NCI-H526 (cell line): ENCODE measurements around the gene SERPINE2.
"Not testable (repeated sequence)": the region's sequence is repeated elsewhere in the genome, so short reads cannot be mapped to it uniquely, and the experiment has no call there.

ENCODE experiments used
- DNase-seq, 2 experiments: peaks; one replicate each; lab custom pipeline; 2025; lab: John Stamatoyannopoulos, UW

The SERPINE2 gene

GRCh38 chr2:224014336-224014735 is 24.8 kb downstream of the SERPINE2 start:
- no peak for DNase-seq

- no peak for DNase-seq
Measured at GRCh38 chr2:224011837-224012236, 27.2 kb downstream of the SERPINE2 start.

- DNase-seq = no peak
Measured at GRCh38 chr2:224009605-224010315, 29.3 kb downstream of the SERPINE2 start.

- DNase-seq = peak; percentile 44 to 81
Measured at GRCh38 chr2:224008702-224009261, 30.3 kb downstream of the SERPINE2 start.

- DNase-seq = no peak
Measured at GRCh38 chr2:224004105-224004695, 34.9 kb downstream of the SERPINE2 start.

- not testable (repeated sequence) for DNase-seq
Measured at GRCh38 chr2:224000662-224001061, 38.4 kb downstream of the SERPINE2 start.

DNA sequence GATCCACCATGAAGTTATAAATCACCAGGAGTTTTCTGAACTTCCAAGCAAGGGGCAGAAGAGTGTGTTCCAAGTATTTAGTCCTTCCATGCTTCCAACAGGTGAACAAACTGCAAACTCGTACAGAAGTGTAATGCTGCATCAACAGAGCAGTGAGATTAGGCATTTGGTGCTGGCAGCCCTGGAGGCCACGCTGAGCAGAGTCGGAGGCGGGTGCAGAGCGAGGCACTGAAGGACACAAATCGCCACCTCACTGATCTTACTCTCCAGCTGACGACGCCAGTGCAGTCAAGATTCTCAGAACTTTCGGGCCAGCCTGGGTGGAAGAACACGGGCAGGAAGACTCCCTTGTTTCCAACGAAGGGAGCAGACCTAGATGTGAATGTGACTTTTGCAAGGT is 39.2 kb downstream of the SERPINE2 start:
- no peak for DNase-seq

DNA sequence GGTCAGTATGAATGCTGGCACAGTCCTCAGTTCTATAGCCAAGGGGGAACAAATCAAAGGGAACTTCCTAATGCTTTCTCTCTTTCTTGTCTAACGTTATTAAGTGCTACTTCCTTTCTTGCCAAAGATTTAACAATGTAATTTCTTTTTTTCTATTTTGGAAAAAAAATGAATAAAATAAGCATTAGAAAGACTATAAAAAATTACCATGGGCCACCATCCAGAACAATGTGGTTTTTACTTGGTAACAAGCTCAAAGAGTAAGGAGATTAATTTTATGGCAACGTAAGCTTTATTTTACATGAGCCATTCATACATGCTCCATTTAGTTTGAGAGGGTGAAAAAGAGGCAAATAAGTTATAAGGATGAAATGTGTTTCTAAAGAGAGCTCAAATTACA is 40.1 kb downstream of the SERPINE2 start:
- DNase-seq = no peak

DNA sequence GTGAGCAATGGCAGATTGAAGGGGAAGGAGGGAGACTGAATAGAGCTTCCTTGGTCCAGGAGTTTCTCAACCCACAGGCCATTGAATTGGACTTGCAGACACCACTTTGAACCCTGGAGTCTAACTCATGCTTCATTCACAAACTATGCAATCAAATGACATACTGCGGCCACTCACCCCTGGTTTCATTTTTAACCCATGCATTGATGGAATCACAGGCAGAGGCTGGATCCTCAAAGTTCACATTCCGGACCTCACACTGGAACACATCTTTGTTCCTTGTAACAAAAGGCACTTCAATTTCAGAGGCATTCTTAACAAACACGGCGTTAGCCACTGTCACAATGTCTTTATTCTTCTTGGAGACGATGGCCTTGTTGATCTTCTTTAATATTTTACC is 41.1 kb downstream of the SERPINE2 start:
- DNase-seq = no peak

DNA sequence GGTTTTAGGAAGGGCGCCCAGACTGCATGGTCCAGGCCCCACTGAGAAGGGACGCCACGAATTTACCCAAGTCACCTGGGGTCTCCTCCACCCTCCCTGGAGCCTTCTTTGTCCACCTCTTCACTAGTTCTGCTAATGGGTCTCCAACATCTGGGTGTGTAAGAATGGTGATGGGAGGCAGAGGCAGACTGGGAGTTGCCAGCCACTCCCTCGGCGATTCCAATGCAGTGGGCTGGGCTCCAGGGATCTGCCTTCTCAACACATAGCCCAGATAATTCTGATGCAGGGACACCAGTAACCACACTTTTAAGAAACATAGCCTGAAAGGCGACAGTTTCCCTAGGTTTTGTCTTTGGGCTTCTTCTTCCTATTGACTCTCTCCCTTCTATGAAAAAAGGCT is 42.7 kb downstream of the SERPINE2 start:
- DNase-seq = no peak

DNA sequence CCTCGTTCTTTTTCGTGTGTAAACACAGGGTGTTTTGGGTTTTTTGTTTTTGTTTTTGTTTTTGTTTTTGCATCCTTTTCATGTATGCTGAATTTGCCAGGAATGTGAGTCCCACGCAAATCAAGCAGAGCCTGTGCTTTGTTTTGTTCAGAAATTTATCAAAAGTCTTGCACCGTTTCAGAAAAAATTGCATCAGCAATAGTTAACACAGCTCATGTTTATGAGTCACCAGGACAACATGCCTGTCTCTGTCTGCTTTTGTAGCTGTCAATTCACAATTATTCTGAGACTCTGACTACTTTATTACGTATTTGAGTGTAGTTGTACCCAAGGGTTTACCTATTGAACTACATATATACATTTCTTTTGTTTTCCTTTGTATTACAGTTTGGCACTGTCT is 43.5 kb downstream of the SERPINE2 start:
- no peak for DNase-seq

GRCh38 chr2:223994562-223995162 is 44.4 kb downstream of the SERPINE2 start:
- DNase-seq = no peak

DNA sequence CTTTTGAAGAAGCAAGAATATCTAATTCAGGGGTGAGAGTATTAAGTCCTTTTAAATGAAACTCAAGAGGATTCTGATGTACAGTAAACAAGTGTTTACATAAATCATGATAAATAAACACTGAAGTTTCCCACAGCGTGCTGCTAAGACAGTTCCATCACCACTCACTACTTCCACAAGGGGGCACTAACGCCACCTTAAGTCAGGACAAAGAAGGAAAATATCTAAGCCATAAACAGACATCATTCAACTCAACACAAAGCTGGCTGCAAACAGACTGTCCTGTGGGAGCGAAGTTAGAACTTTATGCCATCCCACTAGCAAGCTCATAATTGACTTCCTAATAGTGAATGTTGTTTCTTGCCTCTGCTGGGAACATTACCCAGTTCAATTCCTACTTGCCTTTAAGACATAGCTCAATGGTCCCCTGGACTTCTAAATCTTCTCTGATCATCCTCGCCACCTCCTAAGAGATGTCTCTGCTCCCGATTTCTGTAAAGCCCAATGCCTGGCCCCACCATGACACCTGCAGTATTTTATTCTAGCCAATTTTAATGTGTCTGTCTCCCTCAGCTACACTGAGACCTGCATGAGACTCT is 45.4 kb downstream of the SERPINE2 start:
- peak; percentile 35 to 76 for DNase-seq

GRCh38 chr2:223991611-223992010 is 47.5 kb downstream of the SERPINE2 start:
- DNase-seq = no peak

DNA sequence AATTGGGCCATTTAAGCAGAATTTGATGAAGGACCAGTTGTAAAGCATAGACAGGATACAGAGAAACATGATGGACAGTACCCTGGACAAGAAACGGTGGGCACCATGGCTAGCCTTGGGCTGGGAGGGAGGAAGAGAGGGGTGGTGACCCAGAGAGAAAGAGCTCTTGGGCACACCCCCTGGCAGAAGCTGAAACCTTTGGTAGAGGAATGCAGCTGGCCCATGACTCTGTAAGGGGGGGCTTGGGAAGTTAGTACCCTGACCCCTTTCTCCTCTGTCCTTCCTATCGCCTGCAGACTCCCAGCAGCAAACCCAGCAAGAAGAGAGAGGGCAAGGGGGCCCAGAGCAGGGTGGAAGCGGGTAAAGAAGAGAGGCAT is 49.2 kb downstream of the SERPINE2 start:
- DNase-seq = no peak

DNA sequence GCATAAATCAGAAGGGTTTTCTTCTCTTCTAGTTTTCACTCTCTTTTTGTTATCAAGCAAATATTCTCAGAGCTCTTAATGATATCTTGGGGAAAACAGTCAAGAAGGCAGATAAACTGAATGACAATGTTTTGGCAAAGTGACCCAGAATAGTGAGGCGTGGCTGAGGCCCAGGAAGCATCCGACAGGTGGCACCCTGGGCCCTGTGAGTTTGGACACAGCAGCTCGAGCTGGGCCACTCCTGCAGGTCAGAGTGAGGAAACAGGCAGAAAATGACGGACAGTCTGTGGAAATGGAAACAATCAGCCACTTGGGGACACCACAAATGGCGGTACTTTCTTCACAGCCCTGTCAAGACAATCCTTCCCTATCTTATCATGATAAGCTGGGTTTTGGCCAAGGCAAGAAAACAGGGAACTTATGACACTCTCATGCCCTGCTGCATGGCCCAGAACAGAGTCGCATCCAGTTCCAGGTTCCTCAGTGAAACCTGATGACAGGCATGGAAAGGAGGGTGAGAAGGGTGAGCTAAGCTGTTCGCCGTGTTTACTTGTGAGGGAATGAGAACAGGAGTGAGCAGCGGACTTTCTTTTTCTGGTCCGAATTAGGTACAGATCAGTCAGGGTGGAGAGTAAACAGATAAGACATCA is 49.8 kb downstream of the SERPINE2 start:
- DNase-seq = peak in 1 of 2 experiments; percentile 37

- no peak for DNase-seq
Measured at GRCh38 chr2:223981241-223981640, 57.8 kb downstream of the SERPINE2 start.

DNA sequence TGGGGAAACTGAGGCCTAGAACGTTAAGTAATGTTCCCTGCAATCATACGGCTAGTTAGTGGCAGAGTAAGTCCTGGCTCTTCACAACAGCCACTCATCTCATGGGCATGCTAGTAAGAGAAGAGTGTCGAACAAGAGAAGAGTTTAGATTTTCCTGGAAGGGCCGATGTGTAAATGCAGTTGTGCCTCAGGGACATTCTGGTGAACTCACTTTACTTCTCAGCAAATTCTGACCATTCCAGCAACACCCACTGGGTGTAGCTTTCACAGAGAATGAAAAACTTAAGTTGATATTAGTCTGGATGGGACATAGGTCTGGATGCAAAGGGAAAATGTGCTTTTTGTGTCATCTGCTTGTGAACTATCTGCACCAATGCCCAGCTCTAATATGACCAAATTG is 58.3 kb downstream of the SERPINE2 start:
- DNase-seq = no peak

GRCh38 chr2:223980397-223980735 is 58.7 kb downstream of the SERPINE2 start:
- no peak for DNase-seq

GRCh38 chr2:223979730-223980396 is 59.2 kb downstream of the SERPINE2 start:
- no peak for DNase-seq

DNA sequence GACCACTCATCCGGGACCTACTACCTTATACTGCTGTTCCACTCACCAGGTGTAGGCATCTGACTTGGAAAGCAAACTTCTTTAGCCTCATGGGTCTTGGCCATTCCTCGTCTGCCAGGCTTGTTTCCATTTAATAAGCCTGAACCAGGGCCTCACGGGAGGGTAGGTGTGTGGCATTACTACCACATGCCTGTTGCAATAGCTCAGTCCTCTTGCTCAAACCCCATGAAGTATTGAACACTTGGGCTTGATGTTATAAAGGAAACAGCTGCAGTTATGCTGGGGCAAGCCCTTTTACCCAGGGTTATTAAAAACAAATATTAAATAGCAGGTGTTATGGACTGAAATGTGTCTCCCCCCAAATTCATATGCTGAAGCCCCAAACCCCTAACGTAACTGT is 60.6 kb downstream of the SERPINE2 start:
- no peak for DNase-seq
